Esophagus squamous epithelium (tissue), 4 donors: Measurements from ENCODE around the gene CTTNBP2NL.

ENCODE experiments used
- CTCF ChIP-seq, 6 experiments: fragments of 450-650 bp in 4 of 6; fragments of 200-600 bp in 2 of 6; sonication (generic) in 2 of 6; IDR thresholded peaks; one replicate each; pipeline ENCODE4 v1.5.1; 2016 to 2019; ENCODE audit warnings: antibody characterized with exemption in 6 of 6, mild to moderate bottlenecking in 4 of 6, moderate library complexity in 4 of 6
- POLR2A ChIP-seq, 4 donors: fragments of 450-650 bp; IDR thresholded peaks; one replicate each; pipeline ENCODE4 v1.6.1; 2017; ENCODE audit warnings: antibody characterized with exemption in 4 of 4, mild to moderate bottlenecking in 4 of 4, moderate library complexity in 3 of 4

- TF ChIP-seq CTCF (IDR thresholded peaks at IDR 0.05) (no peak), POLR2A (IDR thresholded peaks at IDR 0.05) (no peak)
These were observed 15.7 kb upstream of the CTTNBP2NL start for GRCh38 chr1:112380356-112380755.
